Sciatic nerve (tissue), 2 donors: Measurements from ENCODE around the gene ANKZF1. TPM values are rescaled to one million over a fixed set of nuclear protein-coding genes. Genes with fewer than 3 reads are reported as not detected.

ENCODE experiments used
- ATAC-seq: fragments of 200-7000 bp; cut with Tn5 transposase; one replicate; pipeline ENCODE4 v1.9.1; 2020; ENCODE audit warnings: mild to moderate bottlenecking, moderate library complexity
- DNase-seq: peaks from one replicate; pipeline ENCODE4 v3.0.0-alpha.2; 2020; ENCODE audit warnings: low spot score
- intact Hi-C: fragments of 100-400 bp; cut with DNase I; formaldehyde crosslinking; loops from one replicate; pipeline ENCODE4 v1.14.2; 2022
- total RNA-seq: library from RNA; stranded (reverse); fragmentation: NEBNext Ultra II Directional; extraction: Animal tissue kit (Norgen Biotek cat#: 25700); gene quantifications from one replicate; pipeline ENCODE4 v1.2.1, GENCODE V29; 2021
- donor health status: DM: no; HTN: no; CAD: no.
- donor health status: DM: no; HTN: no; CAD: no.

The ANKZF1 gene
- total RNA-seq, 1 donor from 2014 or later, result 46.9 TPM

DNA sequence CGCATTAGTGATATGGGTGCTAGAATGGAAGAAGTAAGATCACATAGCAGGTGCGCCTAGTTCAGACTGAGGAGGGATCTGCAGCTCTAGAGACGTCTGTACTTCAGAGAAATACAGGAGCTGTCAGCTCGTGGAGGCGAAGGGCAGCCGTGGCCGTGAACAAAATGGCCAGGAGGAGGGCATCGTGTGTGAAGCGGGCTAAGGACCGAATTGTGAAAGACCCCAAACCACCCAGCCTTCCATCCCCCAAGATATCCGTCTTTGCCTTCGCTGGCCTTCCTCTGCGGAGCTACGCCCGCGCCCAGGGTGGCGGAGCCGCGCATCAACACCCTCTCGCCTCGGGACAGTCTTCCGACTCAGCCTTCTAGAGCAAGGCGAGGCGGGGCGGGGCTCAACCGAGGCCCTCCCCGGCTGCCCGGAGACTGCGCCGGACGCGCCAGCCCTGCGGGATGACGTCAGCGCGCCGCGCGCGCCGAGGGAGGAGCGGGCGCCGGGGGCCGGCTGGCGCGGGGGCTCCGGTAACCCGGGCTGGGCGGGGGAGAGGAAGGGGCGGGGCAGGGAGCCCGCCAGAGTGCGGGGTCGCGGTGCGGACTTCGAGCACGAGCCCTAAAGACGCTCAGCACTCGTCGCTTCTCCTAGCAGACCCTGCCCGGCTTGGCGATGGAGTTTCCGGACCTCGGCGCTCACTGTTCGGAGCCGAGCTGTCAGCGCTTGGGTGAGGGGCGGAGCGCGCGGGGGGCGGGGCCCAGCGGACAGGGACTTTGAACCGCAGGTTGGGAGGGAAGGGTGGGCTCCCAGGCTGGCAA is 23.1 kb upstream of the ANKZF1 start, which contains the start of gene ZFAND2B:
Gene ZFAND2B, plus strand, starts transcription at position 455 of the 806 bp plus-strand sequence. Its CDS starts 206 bp downstream, at position 661.
- intact Hi-C loops, result no loop called here
- ATAC-seq, result peak; percentile 96
- DNase-seq, result peak; percentile 97

DNA sequence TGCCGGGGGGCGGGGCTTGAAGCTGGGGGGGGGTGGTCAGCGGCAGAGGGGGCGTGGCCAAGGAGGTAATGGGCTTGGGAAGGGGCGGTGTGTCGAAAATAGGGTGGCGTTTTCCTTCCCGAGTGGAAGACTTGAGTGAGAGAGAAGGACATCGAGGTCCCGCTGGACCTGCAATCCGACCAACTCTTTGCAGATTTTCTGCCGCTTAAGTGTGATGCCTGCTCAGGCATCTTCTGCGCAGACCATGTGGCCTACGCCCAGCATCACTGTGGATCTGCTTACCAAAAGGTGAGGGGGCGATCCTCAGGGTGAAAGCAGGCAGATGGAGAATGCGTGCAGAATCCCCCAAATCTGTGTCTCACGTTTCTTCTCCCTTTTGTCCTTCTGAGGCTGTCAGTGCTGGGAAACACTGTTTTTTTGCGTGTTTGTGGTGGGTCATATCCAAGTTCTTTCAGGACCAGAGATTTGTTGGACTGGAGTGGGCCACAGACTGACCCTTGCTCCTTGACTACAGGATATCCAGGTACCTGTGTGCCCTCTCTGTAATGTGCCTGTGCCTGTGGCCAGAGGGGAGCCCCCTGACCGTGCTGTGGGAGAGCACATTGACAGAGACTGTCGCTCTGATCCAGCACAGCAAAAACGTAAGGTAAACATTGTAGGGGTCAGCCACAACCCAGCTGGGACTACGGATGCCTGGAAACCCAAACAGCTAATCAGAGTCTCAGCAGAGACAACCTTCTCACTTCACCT is 22.3 kb upstream of the ANKZF1 start:
- ATAC-seq (peak; percentile 1), DNase-seq (no peak)
- intact Hi-C loops, result no loop called here

DNA sequence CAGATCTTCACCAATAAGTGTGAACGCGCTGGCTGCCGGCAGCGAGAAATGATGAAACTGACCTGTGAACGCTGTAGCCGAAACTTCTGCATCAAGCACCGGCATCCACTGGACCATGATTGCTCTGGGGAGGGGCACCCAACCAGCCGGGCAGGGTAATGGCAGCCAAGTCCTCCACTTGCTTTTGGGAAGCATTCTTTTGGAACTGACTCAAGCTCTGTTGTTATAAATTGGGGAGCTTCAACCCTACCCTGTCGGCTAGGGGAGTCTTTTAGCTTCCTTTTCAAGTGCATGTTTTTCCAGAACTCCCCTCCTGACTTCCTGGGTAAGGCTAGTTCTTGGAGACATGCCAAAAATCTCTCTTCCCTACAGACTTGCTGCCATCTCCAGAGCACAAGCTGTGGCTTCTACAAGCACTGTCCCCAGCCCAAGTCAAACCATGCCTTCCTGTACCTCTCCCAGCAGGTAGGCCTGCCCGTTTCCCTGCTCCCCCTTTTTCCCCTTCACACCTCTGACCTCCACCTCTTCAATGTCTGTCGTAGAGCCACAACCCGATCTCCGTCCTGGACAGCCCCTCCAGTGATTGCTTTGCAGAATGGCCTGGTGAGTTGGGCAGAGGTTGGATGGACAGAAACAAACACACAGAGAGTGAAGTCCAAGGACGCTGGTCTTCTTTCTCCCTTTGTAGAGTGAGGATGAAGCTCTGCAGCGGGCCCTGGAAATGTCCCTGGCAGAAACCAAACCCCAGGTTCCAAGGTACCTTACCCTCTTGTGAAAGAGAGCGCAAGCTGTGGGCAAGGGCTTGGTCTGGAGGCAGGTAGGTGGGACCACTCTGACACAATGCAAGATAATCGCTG is 21.5 kb upstream of the ANKZF1 start:
- ATAC-seq, result no peak
- intact Hi-C loops, result no loop called here
- no peak for DNase-seq

DNA sequence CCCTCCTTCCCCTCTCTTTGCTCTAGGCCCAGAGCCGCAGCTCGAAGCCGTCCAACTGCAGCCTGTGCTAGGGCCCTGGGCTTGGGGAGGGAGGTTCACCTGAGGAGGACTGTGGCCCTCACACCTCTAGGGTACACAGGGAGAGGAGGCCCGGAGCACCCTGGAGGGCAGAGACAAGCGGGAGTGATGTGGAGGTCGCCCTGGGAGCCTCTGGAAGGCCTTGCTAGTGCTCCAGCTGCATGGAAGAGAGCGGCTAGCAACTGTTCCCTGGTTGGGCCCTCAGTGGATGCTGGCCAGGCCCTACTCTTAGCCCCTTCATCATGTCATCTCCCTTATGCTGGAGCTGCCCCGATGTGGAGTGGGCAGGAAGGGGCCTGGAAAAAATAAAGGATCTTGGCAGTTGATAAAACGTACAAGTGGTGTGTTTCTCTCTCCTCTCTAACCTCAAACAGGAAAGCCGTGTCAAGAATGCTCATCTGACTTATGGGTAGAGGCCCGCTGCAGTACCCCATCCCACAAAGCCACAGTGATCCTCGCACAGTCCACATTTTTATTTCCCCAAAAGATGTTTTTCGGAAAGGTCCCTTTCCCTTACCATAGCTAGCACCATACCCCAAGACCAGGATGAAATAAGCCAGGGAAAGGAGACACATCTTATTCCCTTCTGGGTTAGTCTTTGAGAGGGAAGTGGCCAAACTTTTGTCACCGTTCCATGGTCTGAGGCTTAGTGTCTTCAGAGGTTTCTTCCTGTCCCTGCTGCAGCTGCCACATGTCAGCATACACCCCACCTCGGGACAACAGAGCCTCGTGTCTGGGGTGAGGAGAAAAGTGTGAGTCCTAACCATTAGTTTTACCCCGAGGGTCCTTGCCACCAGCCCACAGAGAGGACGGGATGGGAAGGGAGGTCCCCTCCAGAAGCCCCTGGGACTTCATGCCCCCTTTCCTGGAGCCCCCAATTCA is 20.1 kb upstream of the ANKZF1 start:
- DNase-seq, result no peak
- intact Hi-C loops, result no loop called here
- no peak for ATAC-seq

DNA sequence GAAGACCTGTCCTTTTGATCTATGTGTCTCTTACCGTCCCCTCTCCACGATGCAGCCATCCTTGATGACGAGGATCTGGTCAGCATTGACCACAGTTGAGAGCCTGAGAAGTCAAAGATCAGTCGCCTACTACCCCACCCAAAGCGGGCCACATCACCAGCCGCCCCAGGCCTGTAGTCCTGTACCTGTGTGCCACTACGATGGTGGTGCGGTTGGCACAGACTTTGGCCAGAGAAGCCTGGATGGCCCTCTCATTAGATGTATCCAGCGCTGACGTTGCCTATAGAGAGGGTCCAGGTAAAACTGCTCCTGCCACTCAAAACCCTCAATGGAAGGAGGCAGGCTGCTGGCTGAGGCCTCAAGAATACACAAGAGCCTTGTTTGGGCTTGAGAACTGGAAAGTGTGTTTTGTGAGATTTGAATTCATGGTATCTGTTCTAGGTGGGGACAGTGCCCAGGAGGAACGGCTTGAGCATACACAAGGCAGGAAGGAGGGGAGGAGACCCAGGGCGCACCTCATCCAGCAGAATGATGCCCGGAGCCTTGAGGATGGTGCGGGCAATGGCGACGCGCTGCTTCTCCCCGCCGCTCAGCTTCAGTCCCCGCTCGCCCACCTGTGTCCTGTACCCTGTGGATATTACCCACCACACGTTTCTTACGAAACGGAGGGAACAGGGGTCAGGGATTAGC is 19.3 kb upstream of the ANKZF1 start:
- ATAC-seq, result no peak
- DNase-seq, result no peak
- intact Hi-C loops, result no loop called here

DNA sequence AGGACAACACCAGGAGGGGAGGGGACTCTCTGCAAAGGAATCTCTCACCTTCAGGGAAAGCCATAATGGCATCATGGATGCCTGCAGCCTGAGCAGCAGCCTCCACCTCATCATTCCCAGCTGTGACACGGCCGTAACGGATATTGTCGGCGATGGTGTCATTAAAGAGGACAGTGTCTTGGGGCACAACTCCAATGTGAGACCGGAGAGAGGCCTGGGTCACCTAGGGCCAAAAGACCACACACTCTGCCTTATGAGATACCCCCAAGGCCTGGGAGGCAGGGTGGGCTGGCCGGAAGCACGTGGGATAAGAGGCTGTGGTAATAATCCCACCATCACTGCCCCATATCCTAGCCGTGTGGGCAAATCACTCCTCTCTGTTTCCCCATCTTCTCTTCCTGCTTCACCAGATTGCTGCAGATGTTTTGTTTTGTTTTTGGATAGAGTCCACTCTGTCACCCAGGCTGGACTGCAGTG is 18.7 kb upstream of the ANKZF1 start:
- DNase-seq (no peak), ATAC-seq (no peak)
- intact Hi-C loops, result no loop called here

DNA sequence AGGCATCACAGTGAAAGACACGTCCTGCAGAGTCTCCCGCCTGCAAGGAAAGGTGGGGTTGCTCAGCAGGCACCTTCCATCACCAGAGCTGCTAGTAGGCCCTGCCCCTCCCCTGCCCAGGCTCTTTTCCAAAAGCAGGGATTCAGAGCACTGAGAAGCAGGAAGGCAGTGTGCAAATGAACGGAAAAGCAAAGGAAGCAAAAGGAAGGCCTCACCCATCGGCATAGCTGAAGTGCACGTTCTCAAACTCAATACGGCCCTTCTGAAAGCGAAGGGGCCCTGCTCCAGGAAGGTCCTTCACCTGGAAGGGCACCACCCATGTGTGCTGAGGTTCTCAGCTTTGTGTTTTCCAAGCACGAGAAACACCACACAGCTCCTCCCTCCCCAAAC is 16.6 kb upstream of the ANKZF1 start:
- intact Hi-C loops, result no loop called here
- DNase-seq (no peak), ATAC-seq (no peak)

DNA sequence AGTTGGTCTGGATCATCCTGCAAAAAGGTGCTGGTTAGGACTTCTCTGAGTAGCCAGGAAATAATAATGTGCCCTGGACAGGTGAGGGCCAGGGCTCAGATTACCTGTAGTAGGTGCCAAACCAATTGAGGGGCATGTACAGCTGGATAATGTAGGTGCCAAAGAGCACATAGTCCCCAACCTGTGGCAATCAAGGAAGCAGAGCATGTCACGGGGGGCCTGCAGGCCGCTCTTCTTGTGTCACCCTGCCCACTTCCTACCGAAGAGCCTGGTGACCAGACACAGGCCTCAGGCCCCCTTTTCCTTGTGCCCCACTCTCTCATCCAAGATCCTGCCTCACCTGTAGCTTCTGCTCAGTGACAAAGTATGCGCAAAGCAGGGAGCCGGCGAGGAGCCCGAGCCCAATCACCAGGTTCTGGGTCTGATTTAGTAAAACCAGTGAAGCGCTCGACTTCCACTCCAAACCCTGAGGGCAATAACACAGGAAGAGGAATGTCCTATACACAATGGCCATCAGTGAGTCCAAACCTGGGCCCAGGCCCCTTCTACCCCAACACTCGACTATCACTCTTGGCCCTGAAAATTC is 16.0 kb upstream of the ANKZF1 start:
- intact Hi-C loops, result no loop called here
- ATAC-seq (no peak), DNase-seq (no peak)

DNA sequence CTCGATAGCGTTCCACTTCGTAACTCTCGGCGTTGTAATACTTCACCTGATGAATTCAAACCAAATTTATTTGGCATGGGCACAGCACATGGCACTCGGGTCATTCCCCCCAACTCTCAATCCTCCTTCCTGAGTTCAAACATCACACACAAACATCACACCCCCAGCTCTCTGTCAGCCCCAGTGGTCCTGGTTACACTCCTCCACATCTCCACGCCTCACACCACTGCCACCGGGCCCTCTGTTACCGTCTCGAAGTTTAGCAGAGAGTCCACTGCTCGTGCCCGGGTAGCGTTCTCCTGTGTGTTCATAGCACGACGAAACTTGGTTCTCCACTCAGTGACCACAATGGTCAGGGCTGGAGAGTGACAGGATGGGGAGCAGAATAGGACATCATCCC is 15.5 kb upstream of the ANKZF1 start:
- intact Hi-C loops, result no loop called here
- DNase-seq, result no peak

DNA sequence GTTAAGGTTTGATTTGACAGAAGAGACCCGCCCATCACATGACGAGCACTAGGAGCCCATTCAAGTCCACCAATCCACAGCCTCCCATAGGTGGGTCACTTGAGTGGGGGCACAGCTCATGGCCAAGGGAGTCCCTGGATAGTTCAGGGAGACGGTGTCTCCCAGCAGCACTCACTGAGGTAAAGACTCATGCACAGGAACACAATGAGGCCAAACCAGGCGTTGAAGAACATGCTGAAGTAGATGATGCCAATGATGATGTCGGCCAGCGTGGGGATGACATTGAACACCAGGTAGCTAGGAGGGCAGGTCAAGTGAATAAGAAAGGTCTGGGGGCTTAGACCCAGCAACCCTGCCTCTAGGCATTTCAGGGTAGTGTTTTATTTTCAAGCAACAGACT is 14.8 kb upstream of the ANKZF1 start:
- DNase-seq (no peak), ATAC-seq (no peak)
- intact Hi-C loops, result loop anchor here (5.0 kb wide), 2 partner anchors 37 to 817 kb away; partner anchors contain the start of genes CNPPD1, CTDSP1 and RETREG2

More for the DNA sequence above, 15.5 kb upstream of the ANKZF1 start:
- ATAC-seq, result no peak

DNA sequence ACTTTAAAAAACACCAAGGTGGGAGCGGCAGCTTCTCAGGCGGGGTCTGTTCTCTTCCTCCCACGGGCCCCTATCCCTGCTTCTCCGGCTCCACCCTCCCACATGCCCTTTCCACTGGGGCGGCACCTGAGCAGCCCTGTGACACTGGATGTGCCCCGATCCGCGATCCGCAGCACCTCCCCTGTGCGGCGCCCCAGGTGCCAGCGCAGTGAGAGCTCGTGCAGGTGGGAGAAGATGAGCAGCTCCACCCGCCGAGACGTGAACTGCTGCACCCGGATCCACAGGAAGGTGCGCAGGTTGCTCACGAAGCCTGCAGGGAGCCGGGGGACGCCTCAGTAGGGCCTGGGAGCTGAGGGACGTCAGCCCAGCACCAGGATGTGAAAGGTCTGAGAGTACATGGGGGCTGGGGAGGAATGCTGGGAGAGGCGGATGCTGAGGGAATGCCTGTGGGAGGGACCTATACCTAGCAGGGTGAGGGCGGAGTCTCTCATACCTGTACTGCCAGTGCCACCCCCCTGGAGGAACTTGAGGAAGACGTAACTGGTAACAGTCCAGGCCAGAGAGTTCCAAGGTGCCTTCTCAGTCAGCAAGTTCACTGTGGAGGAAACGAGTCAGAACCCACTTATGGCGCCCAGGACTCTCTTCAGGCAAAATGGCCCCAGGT is 13.6 kb upstream of the ANKZF1 start:
- DNase-seq, result no peak

DNA sequence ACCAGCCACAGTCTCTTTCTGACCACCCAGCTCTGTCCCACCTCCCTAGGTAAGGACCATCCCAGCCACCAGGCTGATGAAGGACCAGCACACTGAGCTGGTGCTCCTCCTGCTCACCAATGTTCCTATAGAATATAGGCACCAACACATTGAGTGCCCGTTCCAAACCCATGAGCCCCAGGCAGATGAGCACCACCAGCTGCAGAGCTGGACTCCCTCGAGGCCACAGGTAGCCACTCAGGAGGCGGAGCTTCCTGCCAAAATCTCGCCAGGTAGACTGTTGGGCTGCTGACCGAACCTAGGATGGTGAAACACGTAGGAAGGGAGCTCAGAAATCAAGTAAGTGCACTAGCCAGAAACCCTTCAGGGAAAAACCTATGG is 13.1 kb upstream of the ANKZF1 start:
- ATAC-seq, result no peak
- DNase-seq, result no peak
- intact Hi-C loops, result loop anchor here (5.0 kb wide), 2 partner anchors 39 to 819 kb away; partner anchors contain the start of genes CNPPD1, CTDSP1 and RETREG2

More for the DNA sequence above, 13.6 kb upstream of the ANKZF1 start:
- ATAC-seq, result no peak
- intact Hi-C loops, result loop anchor here (5.0 kb wide), 2 partner anchors 39 to 819 kb away; partner anchors contain the start of genes CNPPD1, CTDSP1 and RETREG2

DNA sequence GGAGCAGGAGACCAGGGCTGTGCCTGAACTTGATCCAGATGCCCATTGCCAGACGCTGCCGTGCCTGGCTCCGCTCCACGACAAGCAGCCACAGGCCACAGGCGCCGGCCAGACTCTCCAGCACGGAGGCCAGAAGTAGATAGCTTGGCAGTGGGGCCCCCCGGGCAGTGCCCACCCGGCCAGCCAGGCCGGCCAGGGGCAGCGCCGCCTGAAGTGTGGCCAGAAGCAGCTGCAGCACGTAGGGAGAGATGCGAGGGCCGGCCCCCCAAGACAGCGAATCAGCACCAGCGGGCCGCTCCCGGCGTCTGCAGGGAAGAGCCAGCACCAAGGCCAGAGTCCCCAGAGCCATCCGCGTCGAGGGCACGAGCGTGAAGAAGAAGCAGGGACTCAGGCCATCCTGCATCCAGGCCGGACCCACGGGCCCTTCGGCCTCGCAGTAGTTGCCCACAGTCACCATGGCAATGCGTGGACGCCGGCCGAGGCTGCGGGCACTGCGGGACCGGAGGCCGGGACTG is 11.3 kb upstream of the ANKZF1 start:
- intact Hi-C loops, result loop anchor here (5.0 kb wide), 2 partner anchors 41 to 821 kb away; partner anchors contain the start of genes CNPPD1, CTDSP1 and RETREG2
- DNase-seq, result peak; percentile 75
- ATAC-seq, result peak; percentile 43

DNA sequence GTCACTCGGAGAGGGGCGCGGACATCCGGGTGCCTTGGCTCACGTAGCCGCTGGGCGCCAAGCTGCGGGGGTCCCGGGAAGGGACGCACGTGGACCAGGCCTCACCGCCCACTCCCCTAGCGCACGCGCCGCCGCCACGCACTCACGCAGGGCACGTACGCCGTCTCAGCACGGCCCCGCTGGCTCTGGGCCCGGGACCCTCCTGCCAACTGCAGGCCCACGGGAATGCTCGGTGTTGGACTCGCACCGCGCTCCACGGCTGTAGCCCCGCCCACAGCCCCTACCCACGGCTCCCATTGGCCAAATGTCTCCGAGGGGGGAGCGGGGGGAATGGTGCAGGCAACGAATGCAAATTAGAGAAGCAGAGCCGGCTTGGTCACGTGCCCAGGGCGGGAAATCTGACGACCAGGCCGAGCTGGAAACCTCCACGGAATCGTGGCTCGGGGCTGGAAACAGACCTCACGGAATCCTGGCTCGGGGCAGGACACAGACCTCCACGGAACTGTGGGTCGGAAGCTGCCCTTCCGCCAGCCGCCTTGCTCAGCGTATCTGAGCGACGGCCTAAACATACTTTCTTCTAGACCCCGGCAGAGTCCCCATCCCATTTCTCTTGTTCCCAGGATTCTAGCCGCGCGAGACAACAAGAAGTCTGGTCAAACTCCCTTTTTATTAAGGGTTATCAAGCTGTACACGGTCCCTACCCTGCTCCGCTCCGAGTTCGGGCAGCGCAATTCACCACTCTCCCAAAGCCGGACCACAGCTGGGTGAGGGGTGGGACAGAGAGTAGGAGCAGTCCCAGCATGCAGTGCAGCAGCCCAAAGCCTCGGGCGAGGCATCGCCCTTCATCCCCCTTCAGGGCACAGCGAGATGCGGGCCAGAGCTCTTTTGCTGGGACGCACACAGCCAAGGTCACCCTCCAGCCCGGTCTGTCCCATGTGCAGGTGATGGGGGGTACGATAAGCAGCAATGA is 10.6 kb upstream of the ANKZF1 start, which contains the start of gene ABCB6:
Gene ABCB6, minus strand, starts transcription at position 227 of the 970 bp plus-strand sequence. CDS start 285 bp downstream, outside the sequence.
- DNase-seq (peak; percentile 99), ATAC-seq (peak; percentile 96)
- intact Hi-C loops, result loop anchor here (5.0 kb wide), 2 partner anchors 42 to 822 kb away; partner anchors contain the start of genes CNPPD1, CTDSP1 and RETREG2
